Thymus (tissue), 11 donors: Measurements from ENCODE around the gene PPWD1. TPM values are rescaled to one million over a fixed set of nuclear protein-coding genes. Genes with fewer than 3 reads are reported as not detected.
"Not testable (repeated sequence)": the region's sequence is repeated elsewhere in the genome, so short reads cannot be mapped to it uniquely, and the experiment has no call there.

Experiments used
- DNase-seq, 9 donors: peaks; one replicate each; pipeline ENCODE4 v3.0.0-alpha.2; 2013; ENCODE audit warnings: low spot score in 9 of 9, low read depth in 6 of 9, missing footprints in 1 of 9
- H3K27ac ChIP-seq, 2 donors: one replicate each; pipeline ENCODE4 v1.5.1; 2013; ENCODE audit warnings: control low read depth in 1 of 2, low read depth in 1 of 2, low read length in 1 of 2, mild to moderate bottlenecking in 1 of 2, moderate library complexity in 1 of 2
- H3K27me3 ChIP-seq, 2 donors: one replicate each; pipeline ENCODE4 v1.5.1; 2013; ENCODE audit warnings: low read length in 1 of 2; ENCODE audit not compliant: control insufficient read depth in 2 of 2, insufficient read depth in 1 of 2
- H3K36me3 ChIP-seq, 2 donors: one replicate each; pipeline ENCODE4 v1.5.1; 2013; ENCODE audit warnings: low read length in 1 of 2, mild to moderate bottlenecking in 1 of 2, moderate library complexity in 1 of 2; ENCODE audit not compliant: control insufficient read depth in 2 of 2, insufficient read depth in 2 of 2
- H3K4me1 ChIP-seq, 2 donors: one replicate each; pipeline ENCODE4 v1.5.1; 2013; ENCODE audit warnings: low read length in 2 of 2; ENCODE audit not compliant: control insufficient read depth in 2 of 2, insufficient read depth in 2 of 2
- H3K4me3 ChIP-seq, 2 donors: one replicate each; pipeline ENCODE4 v1.5.1; 2013; ENCODE audit warnings: low read length in 2 of 2, control low read depth in 1 of 2, mild to moderate bottlenecking in 1 of 2
- H3K9me3 ChIP-seq, 2 donors: one replicate each; pipeline ENCODE4 v1.5.1; 2013; ENCODE audit warnings: low read length in 1 of 2, mild to moderate bottlenecking in 1 of 2; ENCODE audit not compliant: control insufficient read depth in 2 of 2, insufficient read depth in 1 of 2
- WGBS: extraction: QIAGEN DNeasy Blood & Tissue Kit; methylation state at CpG from one replicate; pipeline ENCODE4 v1.1.7; 2013; 5-methylcytosine and 5-hydroxymethylcytosine counted together
- polyA plus RNA-seq: library from polyadenylated mRNA; stranded (reverse); fragments of 200-250 nt; gene quantifications from one replicate; pipeline ENCODE4 v1.2.3, GENCODE V29; 2013
- total RNA-seq: library from RNA; stranded (reverse); fragments of 120-200 nt; gene quantifications from one replicate; pipeline ENCODE4 v1.2.4, GENCODE V29; 2013
- donor health status: healthy.

PPWD1 gene
- total and polyA plus RNA-seq, 2 donors = 53.7 to 84.0 TPM

- H3K36me3 ChIP-seq = peaks cover 45 to 65% of the 10 kb centered on the region in 2 donors
- not testable (repeated sequence) for H3K27me3 ChIP-seq, DNase-seq, H3K9me3 ChIP-seq, H3K27ac ChIP-seq, H3K4me1 ChIP-seq, H3K4me3 ChIP-seq
- WGBS = 94% methylated on average over 1 of the region's 1 CpG
Observed at GRCh38 chr5:65601761-65602160, 38.7 kb downstream of the PPWD1 start.

- 97% methylated on average over 3 of the region's 3 CpGs for WGBS
- no peak overlapping the region for H3K27ac ChIP-seq
- H3K9me3 ChIP-seq = no peaks in the 10 kb centered on the region
- DNase-seq = no peak
- peaks cover 23 to 57% of the 10 kb centered on the region in 2 donors for H3K36me3 ChIP-seq
- H3K27me3 ChIP-seq = no peaks in the 10 kb centered on the region
- no peak overlapping the region for H3K4me3 ChIP-seq
- H3K4me1 ChIP-seq = no peaks in the 10 kb centered on the region
Observed at GRCh38 chr5:65611524-65611923, 48.4 kb downstream of the PPWD1 start.

GRCh38 chr5:65612298-65612907 lies 49.3 kb downstream of the PPWD1 start:
- no peaks in the 10 kb centered on the region for H3K9me3 ChIP-seq
- H3K4me1 ChIP-seq = no peaks in the 10 kb centered on the region
- no peak overlapping the region for H3K4me3 ChIP-seq
- H3K36me3 ChIP-seq = peaks cover 23 to 49% of the 10 kb centered on the region in 2 donors
- no peak for DNase-seq
- WGBS = 98% methylated on average over 4 of the region's 4 CpGs
- H3K27me3 ChIP-seq = no peaks in the 10 kb centered on the region
- no peak overlapping the region for H3K27ac ChIP-seq

GRCh38 chr5:65620021-65620420 lies 56.9 kb downstream of the PPWD1 start:
- peaks cover 3 to 6% of the 10 kb centered on the region in 2 donors for H3K36me3 ChIP-seq
- H3K9me3 ChIP-seq = no peaks in the 10 kb centered on the region
- no peaks in the 10 kb centered on the region for H3K4me1 ChIP-seq
- DNase-seq = no peak
- no peak overlapping the region for H3K4me3 ChIP-seq
- no peak overlapping the region for H3K27ac ChIP-seq
- H3K27me3 ChIP-seq = no peaks in the 10 kb centered on the region
- over 99% methylated on average over 4 of the region's 4 CpGs for WGBS

- WGBS = 98% methylated on average over 4 of the region's 4 CpGs
- not testable (repeated sequence) for H3K27ac ChIP-seq, H3K4me1 ChIP-seq, H3K27me3 ChIP-seq, H3K9me3 ChIP-seq, DNase-seq, H3K4me3 ChIP-seq, H3K36me3 ChIP-seq
Observed at GRCh38 chr5:65621961-65622360, 58.9 kb downstream of the PPWD1 start.

GRCh38 chr5:65623482-65623881 lies 60.4 kb downstream of the PPWD1 start:
- H3K27ac ChIP-seq = peak overlapping the region in 1 of 2 donors; percentile 96
- WGBS = 11% methylated on average over 9 of the region's 9 CpGs
- H3K4me1 ChIP-seq = peaks cover 2 to 4% of the 10 kb centered on the region in 2 donors
- peak in 4 of 9 donors; percentile 1 to 16 (median 6) for DNase-seq
- peak overlapping the region; percentile 77 to 84 for H3K4me3 ChIP-seq
- no peaks in the 10 kb centered on the region for H3K36me3 ChIP-seq
- no peaks in the 10 kb centered on the region for H3K27me3 ChIP-seq
- H3K9me3 ChIP-seq = no peaks in the 10 kb centered on the region

- no peaks in the 10 kb centered on the region for H3K27me3 ChIP-seq
- peaks cover 2 to 4% of the 10 kb centered on the region in 2 donors for H3K4me1 ChIP-seq
- H3K27ac ChIP-seq = peak within 1 kb of the TSS; percentile 92 to 96
- peaks cover 0 to under 1% of the 10 kb centered on the region in 2 donors for H3K36me3 ChIP-seq
- under 1% methylated on average over 32 of the region's 32 CpGs for WGBS
- DNase-seq = peak; percentile 88 to 98 (median 93)
- H3K9me3 ChIP-seq = no peaks in the 10 kb centered on the region
- H3K4me3 ChIP-seq = peak within 1 kb of the TSS; percentile 77 to 84
Observed at GRCh38 chr5:65624025-65624570, 61.0 kb downstream of the PPWD1 start, which contains the start of gene TRIM23. Gene TRIM23 (minus strand): TSS chr5:65624333. CDS start chr5:65624274, 59 bp downstream.

- DNase-seq = peak; percentile 87 to 96 (median 92)
- H3K9me3 ChIP-seq = no peaks in the 10 kb centered on the region
- H3K36me3 ChIP-seq = peaks cover 0 to 8% of the 10 kb centered on the region in 2 donors
- H3K4me1 ChIP-seq = peaks cover 2 to 4% of the 10 kb centered on the region in 2 donors
- H3K27ac ChIP-seq = peak within 1 kb of the TSS; percentile 92 to 96
- peak within 1 kb of the TSS; percentile 77 to 84 for H3K4me3 ChIP-seq
- WGBS = under 1% methylated on average over 36 of the region's 36 CpGs
- no peaks in the 10 kb centered on the region for H3K27me3 ChIP-seq
Observed at GRCh38 chr5:65624571-65625555, 61.8 kb downstream of the PPWD1 start, which contains the start of the genes SHLD3 and TRAPPC13. Gene SHLD3 (plus strand): TSS chr5:65625027. CDS start chr5:65629588, 4,561 bp downstream. Gene TRAPPC13 (plus strand): TSS chr5:65625027. CDS start chr5:65625061, 34 bp downstream.
